ENCODE measurements around the gene ARPC1B. TPM values are rescaled to one million over a fixed set of nuclear protein-coding genes. Genes with fewer than 3 reads are reported as not detected.

The ARPC1B gene
- total and polyA plus RNA-seq, 2 of the 8 experiments (the other 6 are each of a cell fraction or from before 2014, with no cell fraction given), result 64.5 to 115 TPM

- no peak for TF ChIP-seq CHD7 (IDR thresholded peaks at IDR 0.05; ENCODE audit: insufficient replicate concordance, low read length)
- TF ChIP-seq CEBPB (IDR thresholded peaks at IDR 0.05; ENCODE audit: low read depth, low read length), result no peak
- no peak for TF ChIP-seq EGR1 (IDR thresholded peaks at IDR 0.05; ENCODE audit: borderline replicate concordance, low read depth, low read length)
These were observed 33.9 kb upstream of the ARPC1B start (continued) for GRCh38 chr7:99340659-99341058.

Data from H1 (cell line).